Parathyroid adenoma (tissue), 2 donors: ENCODE results near the gene SEC61B.
A peak's percentile ranks its signal among the peaks of the same experiment; 100 is the strongest.

Experiments used
- H2AFZ ChIP-seq: fragments of 300-600 bp; sonication (generic); one replicate; pipeline ENCODE4 v1.7.0; 2017; ENCODE audit warnings: antibody characterized with exemption, mild to moderate bottlenecking
- H3K27ac ChIP-seq: fragments of 300-600 bp; sonication (generic); one replicate; pipeline ENCODE4 v1.7.0; 2017
- H3K27me3 ChIP-seq: fragments of 300-600 bp; sonication (generic); one replicate; pipeline ENCODE4 v1.7.0; 2017; ENCODE audit warnings: low read length; ENCODE audit not compliant: control insufficient read depth, insufficient read depth
- H3K36me3 ChIP-seq: fragments of 300-600 bp; sonication (generic); one replicate; pipeline ENCODE4 v1.7.0; 2017; ENCODE audit warnings: low read length; ENCODE audit not compliant: control insufficient read depth, insufficient read depth
- H3K4me1 ChIP-seq: fragments of 300-600 bp; sonication (generic); one replicate; pipeline ENCODE4 v1.7.0; 2017; ENCODE audit warnings: control low read depth
- H3K4me2 ChIP-seq: fragments of 300-600 bp; sonication (generic); one replicate; pipeline ENCODE4 v1.7.0; 2017; ENCODE audit warnings: low read length
- H3K4me3 ChIP-seq: fragments of 300-600 bp; sonication (generic); one replicate; pipeline ENCODE4 v1.7.0; 2017; ENCODE audit warnings: low read depth, low read length
- H3K79me2 ChIP-seq: fragments of 300-600 bp; sonication (generic); one replicate; pipeline ENCODE4 v1.7.0; 2017; ENCODE audit warnings: control low read depth
- H3K9ac ChIP-seq: fragments of 300-600 bp; sonication (generic); one replicate; pipeline ENCODE4 v1.7.0; 2017; ENCODE audit warnings: mild to moderate bottlenecking
- H3K9me3 ChIP-seq: fragments of 300-600 bp; sonication (generic); one replicate; pipeline ENCODE4 v1.7.0; 2017; ENCODE audit warnings: low read length; ENCODE audit not compliant: control insufficient read depth
- TF ChIP-seq, protein P1 (sequence below): fragments of 300-600 bp; sonication (generic); IDR thresholded peaks from one replicate; pipeline ENCODE4 v1.7.0; 2017; ENCODE audit warnings: antibody characterized with exemption, mild to moderate bottlenecking
- donor health status: primary hyperparathyroidism.

The SEC61B gene

DNA sequence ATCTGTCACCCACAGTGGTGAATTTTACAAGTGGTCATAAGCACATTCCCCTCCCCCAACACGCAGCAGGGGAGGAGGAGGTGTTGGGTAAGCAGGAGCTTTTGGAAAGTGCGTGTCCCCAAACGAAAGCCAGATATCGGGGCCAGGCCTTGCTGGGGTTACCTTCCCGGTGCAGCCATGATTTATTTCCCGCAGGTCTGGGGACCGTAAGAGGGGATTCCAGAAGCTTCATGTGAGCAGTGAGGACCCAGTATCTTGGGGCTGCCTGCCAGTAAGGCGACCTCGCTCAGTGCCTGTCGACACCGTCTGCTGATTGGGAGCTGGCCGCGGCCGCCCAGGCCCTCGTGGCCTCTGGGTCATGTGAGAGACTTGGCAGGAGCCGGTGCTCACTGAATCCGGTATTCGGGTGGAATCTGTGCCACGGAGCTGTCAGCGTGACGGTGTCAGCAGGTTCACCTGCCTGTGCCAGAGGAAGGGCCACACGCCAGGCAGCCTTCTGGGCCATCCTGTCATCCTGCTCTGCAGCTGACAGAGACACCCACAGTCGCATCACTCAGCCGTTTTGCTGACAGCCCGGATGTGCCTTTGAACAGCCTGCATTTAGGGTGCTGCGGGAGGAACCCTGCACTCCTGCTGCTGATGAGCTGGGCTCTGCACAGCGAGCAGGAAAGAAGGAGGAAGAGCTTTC is 37.3 kb downstream of the SEC61B start:
- Histone ChIP-seq H3K9ac (no peak overlapping the region), H3K9me3 (no peaks in the 10 kb centered on the region), H3K79me2 (no peaks in the 10 kb centered on the region), H3K27ac (peak overlapping the region; percentile 93), H3K4me3 (peak overlapping the region; percentile 65), H3K4me2 (peak overlapping the region; percentile 82), H2AFZ (peak overlapping the region; percentile 87), H3K4me1 (peaks cover 13% of the 10 kb centered on the region), H3K36me3 (no peaks in the 10 kb centered on the region), H3K27me3 (no peaks in the 10 kb centered on the region)
- TF ChIP-seq, protein P1, sequence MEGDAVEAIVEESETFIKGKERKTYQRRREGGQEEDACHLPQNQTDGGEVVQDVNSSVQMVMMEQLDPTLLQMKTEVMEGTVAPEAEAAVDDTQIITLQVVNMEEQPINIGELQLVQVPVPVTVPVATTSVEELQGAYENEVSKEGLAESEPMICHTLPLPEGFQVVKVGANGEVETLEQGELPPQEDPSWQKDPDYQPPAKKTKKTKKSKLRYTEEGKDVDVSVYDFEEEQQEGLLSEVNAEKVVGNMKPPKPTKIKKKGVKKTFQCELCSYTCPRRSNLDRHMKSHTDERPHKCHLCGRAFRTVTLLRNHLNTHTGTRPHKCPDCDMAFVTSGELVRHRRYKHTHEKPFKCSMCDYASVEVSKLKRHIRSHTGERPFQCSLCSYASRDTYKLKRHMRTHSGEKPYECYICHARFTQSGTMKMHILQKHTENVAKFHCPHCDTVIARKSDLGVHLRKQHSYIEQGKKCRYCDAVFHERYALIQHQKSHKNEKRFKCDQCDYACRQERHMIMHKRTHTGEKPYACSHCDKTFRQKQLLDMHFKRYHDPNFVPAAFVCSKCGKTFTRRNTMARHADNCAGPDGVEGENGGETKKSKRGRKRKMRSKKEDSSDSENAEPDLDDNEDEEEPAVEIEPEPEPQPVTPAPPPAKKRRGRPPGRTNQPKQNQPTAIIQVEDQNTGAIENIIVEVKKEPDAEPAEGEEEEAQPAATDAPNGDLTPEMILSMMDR = no peak

DNA sequence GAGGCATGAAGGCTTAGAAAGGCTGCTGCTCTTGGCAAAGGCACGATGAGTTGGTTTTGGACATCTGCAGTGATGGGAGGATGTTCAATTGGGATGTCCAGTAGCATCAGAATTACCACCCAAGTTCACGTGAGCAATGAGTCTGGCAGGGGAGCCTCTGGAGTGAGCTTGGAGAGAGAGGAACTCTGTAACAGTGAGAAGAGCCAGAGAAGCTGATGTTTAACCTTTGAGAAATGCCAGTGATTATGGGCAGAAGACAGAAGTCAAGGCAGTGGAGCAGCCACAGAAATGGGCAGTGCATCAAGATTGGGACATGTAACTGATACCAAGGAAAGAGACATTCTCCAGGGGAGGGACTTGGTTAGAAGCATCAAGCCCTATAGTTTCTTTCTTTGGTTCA is 39.8 kb downstream of the SEC61B start:
- H3K4me1 ChIP-seq = peaks cover 16% of the 10 kb centered on the region
- H3K27ac ChIP-seq = no peak overlapping the region
- H3K4me3 ChIP-seq = no peak overlapping the region
- H3K36me3 ChIP-seq = no peaks in the 10 kb centered on the region
- H3K9me3 ChIP-seq = no peaks in the 10 kb centered on the region
- TF ChIP-seq, protein P1 = no peak
- H3K4me2 ChIP-seq = no peak overlapping the region
- H2AFZ ChIP-seq = no peak overlapping the region
- no peaks in the 10 kb centered on the region for H3K27me3 ChIP-seq
- H3K79me2 ChIP-seq = no peaks in the 10 kb centered on the region
- no peak overlapping the region for H3K9ac ChIP-seq

DNA sequence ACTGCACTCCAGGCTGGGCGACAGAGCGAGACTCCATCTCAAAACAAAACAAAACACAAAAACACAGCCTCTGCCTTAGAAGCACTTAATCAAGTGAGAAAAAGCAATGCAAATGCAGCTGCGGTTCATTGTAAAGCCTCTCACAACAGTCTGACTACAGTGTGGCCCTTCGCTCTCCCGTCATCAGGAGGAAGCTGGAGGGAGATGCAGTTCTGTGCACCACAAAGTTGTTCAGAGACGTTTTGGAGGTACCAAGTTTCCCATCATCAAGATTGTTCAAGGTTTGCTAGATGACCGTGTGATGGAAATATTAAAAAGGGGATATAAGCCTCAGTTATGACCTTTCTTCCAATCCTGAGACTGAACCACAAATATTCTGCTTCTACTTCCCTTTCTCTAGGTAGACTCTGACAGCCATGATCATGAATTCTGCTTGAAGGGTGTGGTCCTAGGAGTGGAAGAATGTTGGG is 40.9 kb downstream of the SEC61B start:
- H3K36me3 ChIP-seq = no peaks in the 10 kb centered on the region
- H3K9me3 ChIP-seq = no peaks in the 10 kb centered on the region
- peaks cover 16% of the 10 kb centered on the region for H3K4me1 ChIP-seq
- H3K9ac ChIP-seq = no peak overlapping the region
- H3K79me2 ChIP-seq = no peaks in the 10 kb centered on the region
- H3K4me3 ChIP-seq = no peak overlapping the region
- TF ChIP-seq, protein P1 = no peak
- H3K27me3 ChIP-seq = no peaks in the 10 kb centered on the region
- H2AFZ ChIP-seq = no peak overlapping the region
- no peak overlapping the region for H3K27ac ChIP-seq
- no peak overlapping the region for H3K4me2 ChIP-seq

DNA sequence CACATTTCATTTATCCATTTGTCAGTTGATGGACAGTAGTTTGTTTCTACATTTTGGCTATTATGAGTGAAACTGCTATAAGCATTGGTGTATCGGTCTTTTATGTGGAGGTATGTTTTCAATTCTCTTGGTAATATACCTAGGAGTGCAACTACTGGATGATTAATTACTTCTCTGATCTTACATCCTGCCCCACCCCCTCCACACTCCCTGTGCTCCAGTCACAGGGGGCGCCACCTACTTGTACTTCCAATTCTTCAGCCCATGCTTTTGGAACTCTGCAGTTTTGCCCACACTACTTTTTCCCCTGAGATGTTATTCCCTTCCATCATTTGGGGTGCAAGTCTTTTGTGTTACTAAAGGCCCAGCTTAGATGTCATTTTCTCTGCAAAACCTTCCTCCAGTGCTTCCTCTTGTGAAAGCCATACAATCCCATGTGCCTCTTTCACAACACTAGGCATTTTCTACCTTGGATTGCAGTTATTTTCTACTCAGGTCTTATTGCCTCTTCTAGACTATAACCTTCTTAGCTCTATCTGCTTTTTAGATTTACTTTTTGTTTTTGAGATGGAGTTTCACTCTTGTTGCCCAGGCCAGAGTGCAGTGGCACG is 42.1 kb downstream of the SEC61B start:
- Histone ChIP-seq H3K9me3 (no peaks in the 10 kb centered on the region), H3K27me3 (no peaks in the 10 kb centered on the region), H3K27ac (no peak overlapping the region), H3K36me3 (no peaks in the 10 kb centered on the region), H3K4me3 (no peak overlapping the region), H3K9ac (no peak overlapping the region), H2AFZ (no peak overlapping the region), H3K4me2 (no peak overlapping the region), H3K4me1 (peaks cover 13% of the 10 kb centered on the region), H3K79me2 (no peaks in the 10 kb centered on the region)
- TF ChIP-seq, protein P1 = no peak
